Peyer's patch (tissue), 4 donors: ENCODE results near the gene DOK5. TPM values are rescaled to one million over a fixed set of nuclear protein-coding genes. Genes with fewer than 3 reads are reported as not detected.

Experiments
- DNase-seq, 3 donors: peaks; one replicate each; pipeline ENCODE4 v3.0.0-alpha.2; 2017 to 2019
- H3K27ac ChIP-seq, 4 donors: fragments of 200-600 bp; sonication (generic); one replicate each; pipeline ENCODE4 v1.5.1; 2016 to 2019
- H3K27me3 ChIP-seq, 2 donors: fragments of 200-600 bp; sonication (generic); one replicate each; pipeline ENCODE4 v1.5.1; 2019
- H3K36me3 ChIP-seq, 3 donors: fragments of 200-600 bp; sonication (generic); one replicate each; pipeline ENCODE4 v1.5.1; 2016 to 2019
- H3K4me1 ChIP-seq, 4 donors: fragments of 200-600 bp; sonication (generic); one replicate each; pipeline ENCODE4 v1.5.1; 2016 to 2019
- H3K4me3 ChIP-seq, 4 donors: fragments of 200-600 bp; sonication (generic); 1 replicate in 3 of 4; 2 replicates in 1 of 4; pipeline ENCODE4 v1.5.1; 2016 to 2019; ENCODE audit warnings: mild to moderate bottlenecking in 1 of 4
- H3K9me3 ChIP-seq, 4 donors: fragments of 200-600 bp; sonication (generic); one replicate each; pipeline ENCODE4 v1.5.1; 2016 to 2019; ENCODE audit warnings: mild to moderate bottlenecking in 1 of 4
- POLR2A ChIP-seq, 2 donors: fragments of 450-650 bp; IDR thresholded peaks; one replicate each; pipeline ENCODE4 v1.5.1; 2017; ENCODE audit warnings: antibody characterized with exemption in 2 of 2, mild to moderate bottlenecking in 2 of 2, moderate library complexity in 2 of 2
- total RNA-seq, 4 donors: library from RNA; depleted of rRNA; stranded (reverse); fragments of >200 nt; gene quantifications; one replicate each; pipeline ENCODE4 v1.1.0, GENCODE V29; 2016
- TF ChIP-seq, protein P1 (sequence below), 6 experiments: fragments of 450-650 bp in 4 of 6; fragments of 200-600 bp in 2 of 6; sonication (generic) in 1 of 6; IDR thresholded peaks; one replicate each; pipeline ENCODE4 v1.5.1; 2017 to 2019; ENCODE audit warnings: antibody characterized with exemption in 6 of 6, mild to moderate bottlenecking in 3 of 6, moderate library complexity in 1 of 6

The DOK5 gene
- total RNA-seq, 4 donors from 2014 or later = 2.1 TPM; not detected in 3

DNA sequence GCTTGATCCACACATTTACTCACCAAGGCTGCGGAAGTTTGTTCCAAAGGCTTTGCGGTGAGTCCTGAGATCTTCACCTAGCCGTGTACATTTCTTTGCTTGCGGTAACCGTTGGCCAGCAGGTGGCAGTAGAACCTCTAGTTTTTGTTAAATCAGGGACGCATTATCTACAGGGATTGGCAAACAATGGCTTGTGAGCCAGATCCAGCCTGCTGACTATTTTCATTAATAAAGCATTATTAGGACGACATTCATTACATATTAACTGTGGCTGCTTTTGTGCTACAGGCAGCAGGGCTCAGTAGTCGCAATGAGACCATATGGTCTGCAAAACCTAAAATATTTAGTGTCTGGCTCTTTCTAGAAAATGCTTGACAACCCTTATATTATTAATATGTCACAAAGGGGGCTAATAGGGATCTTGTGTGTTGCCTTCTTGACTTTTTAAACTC, 174.1 kb downstream of the DOK5 start:
- H3K27ac ChIP-seq = no peak overlapping the region
- no peak overlapping the region for H3K4me3 ChIP-seq
- TF ChIP-seq, protein P1, sequence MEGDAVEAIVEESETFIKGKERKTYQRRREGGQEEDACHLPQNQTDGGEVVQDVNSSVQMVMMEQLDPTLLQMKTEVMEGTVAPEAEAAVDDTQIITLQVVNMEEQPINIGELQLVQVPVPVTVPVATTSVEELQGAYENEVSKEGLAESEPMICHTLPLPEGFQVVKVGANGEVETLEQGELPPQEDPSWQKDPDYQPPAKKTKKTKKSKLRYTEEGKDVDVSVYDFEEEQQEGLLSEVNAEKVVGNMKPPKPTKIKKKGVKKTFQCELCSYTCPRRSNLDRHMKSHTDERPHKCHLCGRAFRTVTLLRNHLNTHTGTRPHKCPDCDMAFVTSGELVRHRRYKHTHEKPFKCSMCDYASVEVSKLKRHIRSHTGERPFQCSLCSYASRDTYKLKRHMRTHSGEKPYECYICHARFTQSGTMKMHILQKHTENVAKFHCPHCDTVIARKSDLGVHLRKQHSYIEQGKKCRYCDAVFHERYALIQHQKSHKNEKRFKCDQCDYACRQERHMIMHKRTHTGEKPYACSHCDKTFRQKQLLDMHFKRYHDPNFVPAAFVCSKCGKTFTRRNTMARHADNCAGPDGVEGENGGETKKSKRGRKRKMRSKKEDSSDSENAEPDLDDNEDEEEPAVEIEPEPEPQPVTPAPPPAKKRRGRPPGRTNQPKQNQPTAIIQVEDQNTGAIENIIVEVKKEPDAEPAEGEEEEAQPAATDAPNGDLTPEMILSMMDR (IDR thresholded peaks at IDR 0.05) = peak; percentile 48 to 78 (median 58)
- TF ChIP-seq POLR2A (IDR thresholded peaks at IDR 0.05) = no peak
- no peaks in the 10 kb centered on the region for H3K27me3 ChIP-seq
- no peaks in the 10 kb centered on the region for H3K4me1 ChIP-seq
- H3K9me3 ChIP-seq = no peaks in the 10 kb centered on the region
- peak; percentile 39 to 86 (median 71) for DNase-seq
- no peaks in the 10 kb centered on the region for H3K36me3 ChIP-seq

- no peak for DNase-seq
- no peaks in the 10 kb centered on the region for H3K9me3 ChIP-seq
- no peak overlapping the region for H3K4me3 ChIP-seq
- H3K27me3 ChIP-seq = no peaks in the 10 kb centered on the region
- no peaks in the 10 kb centered on the region for H3K36me3 ChIP-seq
- no peaks in the 10 kb centered on the region for H3K4me1 ChIP-seq
- TF ChIP-seq POLR2A (IDR thresholded peaks at IDR 0.05) = no peak
- TF ChIP-seq, protein P1 (IDR thresholded peaks at IDR 0.05) = no peak
- no peak overlapping the region for H3K27ac ChIP-seq
These were observed 174.8 kb downstream of the DOK5 start for GRCh38 chr20:54650052-54650719.

DNA sequence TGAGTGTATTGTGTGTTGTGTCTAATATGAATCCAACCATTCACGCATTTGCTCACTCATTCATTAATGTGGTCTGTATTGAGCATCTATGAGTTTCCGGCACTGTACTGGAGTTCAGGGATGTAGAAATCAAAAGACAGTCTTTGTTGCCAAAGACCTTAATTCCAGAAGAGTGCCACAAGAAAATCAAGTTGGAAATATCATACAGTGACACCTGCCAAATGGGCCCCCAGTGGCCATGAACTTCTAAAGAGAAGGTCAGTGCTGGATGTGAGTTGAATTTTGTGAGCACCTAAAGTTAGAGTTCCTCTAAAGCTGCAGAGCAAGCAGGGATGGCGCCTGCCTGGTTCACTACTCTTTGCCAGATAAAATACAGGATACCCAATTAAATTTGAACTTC, 175.9 kb downstream of the DOK5 start:
- H3K36me3 ChIP-seq = no peaks in the 10 kb centered on the region
- no peak overlapping the region for H3K27ac ChIP-seq
- H3K4me3 ChIP-seq = no peak overlapping the region
- H3K9me3 ChIP-seq = no peaks in the 10 kb centered on the region
- TF ChIP-seq POLR2A (IDR thresholded peaks at IDR 0.05) = no peak
- TF ChIP-seq, protein P1 (IDR thresholded peaks at IDR 0.05) = no peak
- DNase-seq = no peak
- H3K4me1 ChIP-seq = no peaks in the 10 kb centered on the region
- no peaks in the 10 kb centered on the region for H3K27me3 ChIP-seq

DNA sequence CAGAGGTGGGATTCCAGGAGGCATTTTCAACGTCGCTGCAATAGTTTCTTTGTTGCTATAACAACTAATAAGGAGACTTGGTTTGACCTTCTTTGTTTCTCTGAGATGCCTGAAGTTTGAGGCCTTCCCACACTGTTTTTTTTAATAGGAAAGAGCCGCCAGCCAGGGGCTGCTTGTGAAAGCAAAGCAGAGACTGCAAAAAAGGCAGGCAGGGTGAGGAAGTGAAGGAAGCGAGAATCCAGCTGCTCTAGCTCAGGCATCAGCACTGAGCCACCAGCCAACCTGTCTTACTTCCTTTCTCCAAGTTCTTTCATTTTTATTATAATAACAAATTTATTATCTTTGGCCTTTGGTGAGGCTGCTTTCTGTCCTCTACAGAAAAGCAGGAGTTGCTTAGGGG, 179.1 kb downstream of the DOK5 start:
- no peaks in the 10 kb centered on the region for H3K36me3 ChIP-seq
- no peak for DNase-seq

GRCh38 chr20:54657268-54657826, 182.0 kb downstream of the DOK5 start:
- Histone ChIP-seq H3K27me3 (no peaks in the 10 kb centered on the region), H3K4me3 (no peak overlapping the region), H3K27ac (no peak overlapping the region), H3K9me3 (no peaks in the 10 kb centered on the region), H3K4me1 (no peaks in the 10 kb centered on the region), H3K36me3 (no peaks in the 10 kb centered on the region)
- DNase-seq = no peak
- TF ChIP-seq POLR2A (IDR thresholded peaks at IDR 0.05) = no peak
- TF ChIP-seq, protein P1 (IDR thresholded peaks at IDR 0.05) = no peak

More for the DNA sequence above, 179.1 kb downstream of the DOK5 start:
- Histone ChIP-seq H3K9me3 (no peaks in the 10 kb centered on the region), H3K27me3 (no peaks in the 10 kb centered on the region), H3K4me3 (no peak overlapping the region), H3K27ac (no peak overlapping the region), H3K4me1 (no peaks in the 10 kb centered on the region)
- TF ChIP-seq, protein P1 (IDR thresholded peaks at IDR 0.05) = no peak
- TF ChIP-seq POLR2A (IDR thresholded peaks at IDR 0.05) = no peak
